DMS114 treated with DMSO at 0.1 percent for 48 hours (cell line): ENCODE measurements around the gene THADA.
"Not testable (repeated sequence)": the region's sequence is repeated elsewhere in the genome, so short reads cannot be mapped to it uniquely, and the experiment has no call there.

Source experiments
- DNase-seq: peaks from one replicate; lab custom pipeline; 2025; ENCODE audit not compliant: unreplicated experiment; lab: John Stamatoyannopoulos, UW

The THADA gene

DNA sequence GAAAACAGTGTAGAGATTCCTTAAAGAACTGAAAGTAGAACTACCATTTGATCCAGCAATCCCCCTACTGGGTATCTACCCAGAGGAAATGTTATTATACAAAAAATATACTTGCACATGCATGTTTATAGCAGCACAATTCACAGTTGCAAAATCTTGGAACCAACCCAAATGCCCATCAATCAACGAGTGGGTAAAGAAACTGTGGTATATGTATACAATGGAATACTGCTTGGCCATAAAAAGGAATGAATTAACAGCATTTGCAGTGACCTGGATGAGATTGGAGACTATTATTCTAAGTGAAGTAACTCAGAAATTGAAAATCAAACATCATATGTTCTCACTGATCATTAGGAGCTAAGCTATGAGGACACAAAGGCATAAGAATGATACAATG lies 4.8 kb upstream of the THADA start:
- DNase-seq = not testable (repeated sequence)

DNA sequence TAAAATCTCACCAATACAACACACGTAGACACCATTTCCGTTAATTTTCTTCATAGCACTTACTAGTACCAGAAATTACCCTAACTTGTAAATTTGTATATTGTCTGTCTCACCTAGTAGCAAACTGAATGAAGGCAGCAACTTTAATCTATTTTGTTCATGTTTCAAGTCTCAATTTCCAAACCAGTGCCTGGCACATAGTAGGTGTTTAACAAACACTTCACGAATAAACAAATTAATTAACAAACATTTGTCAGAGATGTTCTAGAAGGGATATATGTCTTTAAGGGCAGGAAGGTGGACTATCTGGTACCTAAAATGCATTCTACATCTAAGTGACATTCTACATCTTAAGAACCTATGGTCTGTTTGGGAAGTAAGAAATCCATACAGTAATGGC lies 963 bp downstream of the THADA start:
- DNase-seq = no peak

DNA sequence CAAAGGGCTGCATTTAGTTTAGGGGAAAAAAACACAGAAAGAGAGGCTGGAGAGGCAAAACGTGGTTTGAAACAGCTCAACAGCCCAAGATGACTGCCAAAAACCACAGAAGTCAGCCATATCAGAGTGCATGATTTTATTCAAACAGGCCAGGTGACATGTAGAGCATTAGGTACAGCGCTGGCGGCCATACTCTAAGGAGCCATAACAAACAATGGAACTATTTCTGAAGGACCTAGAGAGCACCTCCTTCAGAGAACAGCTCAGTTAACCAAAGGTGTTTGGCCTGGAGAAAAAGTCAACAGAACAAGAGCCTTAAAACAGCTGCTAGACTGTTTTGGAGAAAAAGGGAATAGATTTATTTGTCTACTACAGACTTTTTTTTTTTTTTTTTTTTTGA lies 2.6 kb downstream of the THADA start:
- no peak for DNase-seq

DNA sequence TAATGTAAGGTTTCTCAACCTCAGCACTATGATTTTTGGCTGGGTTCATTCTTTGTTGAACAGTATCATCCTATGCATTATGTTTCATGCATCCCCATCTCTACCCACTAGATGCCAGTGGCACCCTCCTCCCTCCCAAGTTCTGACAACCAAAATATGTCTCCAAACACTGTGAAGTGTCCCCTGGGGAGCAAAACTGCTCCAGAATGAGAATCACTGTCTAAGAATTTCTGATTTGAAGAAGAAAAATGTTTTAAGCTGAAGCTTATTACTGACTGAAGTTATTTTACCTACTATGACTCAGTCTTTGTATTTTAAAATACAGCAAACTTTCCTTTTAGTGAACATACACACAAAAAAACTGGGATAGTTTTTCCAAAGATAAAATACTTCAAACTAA lies 3.4 kb downstream of the THADA start:
- DNase-seq = no peak

DNA sequence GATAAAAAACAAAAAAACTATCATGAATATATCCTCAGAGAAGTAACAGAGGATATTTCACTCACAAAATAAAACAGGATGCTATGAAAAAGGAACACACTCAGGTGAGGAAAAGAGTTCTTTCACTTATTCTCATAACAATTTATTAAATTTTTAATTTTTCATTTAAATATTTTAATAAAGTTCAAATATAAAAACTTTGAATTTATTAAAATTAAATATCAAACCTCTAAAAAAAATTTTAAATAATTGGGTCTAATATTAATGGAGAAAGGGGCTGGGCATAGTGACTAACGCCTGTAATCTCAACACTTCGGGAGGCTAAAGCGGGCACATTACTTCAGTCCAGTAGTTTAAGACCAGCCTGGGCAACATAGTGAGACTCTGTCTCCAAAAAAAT lies 10.1 kb downstream of the THADA start:
- no peak for DNase-seq

GRCh38 chr2:43579275-43579981 lies 16.4 kb downstream of the THADA start:
- no peak for DNase-seq

DNA sequence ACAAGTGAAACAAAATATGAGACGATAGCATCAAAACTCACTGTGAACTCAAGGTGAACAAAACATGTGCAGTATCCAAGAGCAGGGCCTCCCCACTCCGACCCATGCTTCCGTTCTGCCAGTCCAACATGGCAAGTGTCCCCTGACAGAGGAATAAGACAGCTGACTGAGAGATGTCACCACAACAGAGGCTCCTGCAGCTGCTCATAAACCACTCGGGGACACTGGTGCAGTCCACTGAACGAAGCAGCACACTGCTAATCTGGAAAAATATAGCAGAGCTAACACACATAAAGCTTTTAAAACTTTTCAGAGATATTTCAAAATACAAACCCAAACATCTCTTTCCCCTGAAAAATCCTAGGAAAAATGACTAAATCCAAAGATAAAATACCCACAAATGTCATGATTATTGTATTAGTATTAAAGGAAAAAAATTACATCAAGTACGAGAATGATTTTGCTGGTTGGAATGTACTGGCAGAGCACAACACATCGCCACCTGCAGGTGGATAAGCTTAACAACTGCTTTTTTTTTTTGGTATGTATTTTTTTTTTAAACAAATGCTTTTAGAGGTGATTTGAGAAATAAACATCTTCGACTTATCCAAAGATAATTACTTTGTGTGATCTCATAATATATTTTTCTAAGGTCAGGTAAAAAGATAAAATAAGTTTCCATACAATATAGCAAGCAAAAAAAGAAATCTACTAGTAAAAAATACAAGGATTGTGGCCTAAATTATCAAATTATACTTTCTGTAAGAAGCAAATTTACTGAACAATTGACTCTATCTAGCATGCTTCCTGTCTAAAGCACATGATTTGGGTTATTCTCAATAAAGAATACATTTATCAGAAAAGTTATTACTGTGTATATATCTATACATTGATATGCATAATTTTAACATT lies 18.6 kb downstream of the THADA start:
- peak; percentile 41 for DNase-seq

- DNase-seq = no peak
Observed at GRCh38 chr2:43572244-43572643, 23.6 kb downstream of the THADA start.

GRCh38 chr2:43569921-43570320 lies 25.9 kb downstream of the THADA start:
- no peak for DNase-seq

GRCh38 chr2:43568228-43568627 lies 27.6 kb downstream of the THADA start:
- DNase-seq = no peak

DNA sequence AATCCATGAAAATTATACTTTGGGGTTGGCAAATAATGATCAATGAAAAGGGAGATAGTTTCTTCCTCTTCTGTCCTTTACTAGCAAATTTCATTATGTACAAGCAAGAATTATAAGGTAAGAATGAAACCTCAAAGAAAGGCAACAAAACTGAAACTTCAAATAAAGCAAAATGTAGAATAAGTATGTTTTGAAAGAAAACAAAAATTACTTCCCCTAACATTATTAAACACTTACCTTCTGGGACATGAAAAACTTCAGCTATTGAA lies 29.4 kb downstream of the THADA start:
- no peak for DNase-seq

DNA sequence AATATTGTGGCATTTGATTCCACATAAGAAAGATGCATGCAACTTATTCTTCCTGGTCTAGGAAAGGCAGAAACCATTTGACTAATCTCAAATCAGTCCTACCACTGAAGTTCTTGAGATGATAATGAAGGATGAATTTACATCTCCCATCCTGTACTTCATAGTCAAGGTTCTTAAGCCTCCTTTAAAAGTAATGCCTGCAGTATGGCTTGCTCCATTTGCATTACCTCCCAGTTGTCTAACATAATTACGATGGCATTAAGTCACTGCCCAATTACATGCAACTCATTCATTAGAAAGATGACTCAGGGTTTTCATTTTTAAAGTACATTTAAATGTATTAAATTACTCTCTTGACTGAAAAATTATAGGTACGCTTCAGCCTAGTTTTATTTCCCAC lies 32.2 kb downstream of the THADA start:
- DNase-seq = no peak

- DNase-seq = no peak
Observed at GRCh38 chr2:43560231-43560547, 35.6 kb downstream of the THADA start.

GRCh38 chr2:43559391-43560230 lies 36.2 kb downstream of the THADA start:
- no peak for DNase-seq

GRCh38 chr2:43557196-43557595 lies 38.6 kb downstream of the THADA start:
- DNase-seq = no peak

GRCh38 chr2:43556256-43556655 lies 39.6 kb downstream of the THADA start:
- DNase-seq = no peak

- no peak for DNase-seq
Observed at GRCh38 chr2:43553341-43553855, 42.4 kb downstream of the THADA start.

DNA sequence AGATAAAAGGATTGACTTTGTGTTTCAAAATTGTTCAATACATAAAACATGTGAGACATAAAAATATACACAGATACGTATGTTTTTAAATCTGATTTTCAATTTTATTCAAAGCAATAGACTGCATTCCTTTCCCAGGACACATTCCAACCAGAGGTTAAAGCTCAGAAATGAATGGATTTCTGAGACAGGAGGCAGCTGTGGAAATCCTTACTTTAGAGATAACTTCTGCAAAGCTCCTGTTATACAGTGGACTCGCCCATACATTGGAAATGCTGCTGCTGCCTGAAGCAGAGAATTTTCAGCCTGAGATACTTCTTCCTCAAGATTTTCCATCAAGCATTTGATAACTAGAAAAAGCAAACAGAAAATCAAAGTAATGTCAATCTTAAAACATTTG lies 43.8 kb downstream of the THADA start:
- DNase-seq = no peak

- not testable (repeated sequence) for DNase-seq
Observed at GRCh38 chr2:43548381-43548780, 47.5 kb downstream of the THADA start.

GRCh38 chr2:43542285-43542933 lies 53.4 kb downstream of the THADA start:
- DNase-seq = peak; percentile 53

DNA sequence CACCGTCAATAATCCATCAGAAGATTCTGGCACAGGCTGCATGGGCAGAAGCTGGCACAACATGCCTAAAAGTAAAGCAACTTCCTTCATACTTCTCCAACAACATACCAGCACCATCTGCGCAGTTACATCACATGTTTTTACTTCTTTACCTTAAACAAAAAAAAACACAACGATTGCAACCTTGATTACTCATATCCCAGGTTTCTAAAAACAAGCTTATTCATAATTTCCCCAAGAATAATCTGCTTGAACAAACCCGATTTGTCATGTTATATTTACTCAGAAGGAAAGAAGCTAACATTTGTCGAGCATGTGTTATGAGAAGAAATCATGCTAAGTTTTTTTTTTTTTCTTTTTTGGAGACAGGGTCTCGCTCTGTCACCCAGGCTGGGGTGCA lies 54.7 kb downstream of the THADA start:
- no peak for DNase-seq
